Gastroesophageal sphincter (tissue), 4 donors: Measurements from ENCODE around the gene NFASC. TPM values are rescaled to one million over a fixed set of nuclear protein-coding genes. Genes with fewer than 3 reads are reported as not detected.
A peak's percentile ranks its signal among the peaks of the same experiment; 100 is the strongest.

Experiments used
- ATAC-seq: fragments of 150-250 bp; one replicate; pipeline ENCODE4 v1.9.1; 2016; ENCODE audit warnings: mild to moderate bottlenecking, moderate library complexity
- H3K27ac ChIP-seq, 4 donors: fragments of 200-600 bp; sonication (generic) in 3 of 4; 1 replicate in 3 of 4; 2 replicates in 1 of 4; pipeline ENCODE4 v1.5.1; 2016 to 2019
- H3K27me3 ChIP-seq: fragments of 200-600 bp; sonication (generic); one replicate; pipeline ENCODE4 v1.5.1; 2019
- H3K36me3 ChIP-seq, 2 donors: fragments of 200-600 bp; sonication (generic); one replicate each; pipeline ENCODE4 v1.5.1; 2019; ENCODE audit warnings: control low read depth in 1 of 2
- H3K4me1 ChIP-seq, 3 donors: fragments of 200-600 bp; sonication (generic); 1 replicate in 2 of 3; 2 replicates in 1 of 3; pipeline ENCODE4 v1.5.1; 2016 to 2019; ENCODE audit warnings: control low read depth in 2 of 3
- H3K4me3 ChIP-seq, 2 donors: fragments of 200-600 bp; sonication (generic); one replicate each; pipeline ENCODE4 v1.5.1; 2019; ENCODE audit warnings: mild to moderate bottlenecking in 1 of 2, moderate library complexity in 1 of 2
- H3K9me3 ChIP-seq, 3 donors: fragments of 200-600 bp; sonication (generic); one replicate each; pipeline ENCODE4 v1.5.1; 2017 to 2019; ENCODE audit warnings: control low read depth in 2 of 3
- CTCF ChIP-seq, 4 experiments: fragments of 200-600 bp in 2 of 4; fragments of 450-650 bp in 2 of 4; sonication (generic) in 1 of 4; IDR thresholded peaks; one replicate each; pipeline ENCODE4 v1.5.1; 2017 to 2019; ENCODE audit warnings: antibody characterized with exemption in 4 of 4, mild to moderate bottlenecking in 2 of 4, moderate library complexity in 2 of 4
- EP300 ChIP-seq: sonication (generic); formaldehyde crosslinking; IDR thresholded peaks from one replicate; pipeline ENCODE4 v1.6.1; 2017; ENCODE audit warnings: antibody characterized with exemption, mild to moderate bottlenecking
- POLR2A ChIP-seq, 2 donors: fragments of 450-650 bp; IDR thresholded peaks; one replicate each; pipeline ENCODE4 v1.6.1; 2017; ENCODE audit warnings: antibody characterized with exemption in 2 of 2, mild to moderate bottlenecking in 2 of 2, moderate library complexity in 1 of 2
- POLR2AphosphoS5 ChIP-seq: sonication (generic); formaldehyde crosslinking; IDR thresholded peaks from one replicate; pipeline ENCODE4 v1.6.1; 2017; ENCODE audit warnings: antibody characterized with exemption
- WGBS, 2 donors: methylation state at CpG; one replicate each; pipeline ENCODE4 v1.1.5; 2018; ENCODE audit warnings: low coverage in 1 of 2; 5-methylcytosine and 5-hydroxymethylcytosine counted together
- total RNA-seq, 4 donors: library from RNA; depleted of rRNA; stranded (reverse); fragments of >200 nt; gene quantifications; one replicate each; pipeline ENCODE4 v1.1.0, GENCODE V29; 2016

Gene NFASC
- total RNA-seq, 4 donors from 2014 or later = 39.0 to 121 (median 54.5) TPM

- no peak for ATAC-seq
- Histone ChIP-seq H3K4me1 (peaks cover 0 to 11% (median 0%) of the 10 kb centered on the region in 3 donors), H3K9me3 (no peaks in the 10 kb centered on the region), H3K4me3 (no peak overlapping the region), H3K27me3 (no peaks in the 10 kb centered on the region), H3K27ac (no peak overlapping the region), H3K36me3 (peaks cover 0 to 6% of the 10 kb centered on the region in 2 donors)
- TF ChIP-seq POLR2A (IDR thresholded peaks at IDR 0.05) = no peak
- TF ChIP-seq CTCF (IDR thresholded peaks at IDR 0.05) = no peak
- no peak for TF ChIP-seq EP300
- no peak for TF ChIP-seq POLR2AphosphoS5
- WGBS, 2 donors = no CpG with 5 or more reads among the region's 14 CpGs
Observed at GRCh38 chr1:205061227-205061626, 190.6 kb downstream of the NFASC start.

GRCh38 chr1:205061665-205062069 is 191.0 kb downstream of the NFASC start:
- H3K27ac ChIP-seq = no peak overlapping the region
- H3K36me3 ChIP-seq = peaks cover 0 to 6% of the 10 kb centered on the region in 2 donors
- TF ChIP-seq CTCF (IDR thresholded peaks at IDR 0.05) (peak in 3 of 4 experiments; percentile 70 to 89 (median 78)), EP300 (no peak), POLR2A (IDR thresholded peaks at IDR 0.05) (no peak)
- no peaks in the 10 kb centered on the region for H3K27me3 ChIP-seq
- H3K4me3 ChIP-seq = no peak overlapping the region
- ATAC-seq = peak; percentile 43
- H3K9me3 ChIP-seq = no peaks in the 10 kb centered on the region
- peaks cover 0 to 11% (median 0%) of the 10 kb centered on the region in 3 donors for H3K4me1 ChIP-seq
- WGBS, 2 donors = 0% methylated on average over 1 to 4 of the region's 13 CpGs

- no peaks in the 10 kb centered on the region for H3K27me3 ChIP-seq
- TF ChIP-seq EP300 = no peak
- TF ChIP-seq POLR2A (IDR thresholded peaks at IDR 0.05) = no peak
- TF ChIP-seq POLR2AphosphoS5 = no peak
- no peak for TF ChIP-seq CTCF (IDR thresholded peaks at IDR 0.05)
- H3K27ac ChIP-seq = no peak overlapping the region
- H3K36me3 ChIP-seq = peaks cover 0 to 6% of the 10 kb centered on the region in 2 donors
- H3K4me1 ChIP-seq = peaks cover 0 to 11% (median 0%) of the 10 kb centered on the region in 3 donors
- no peaks in the 10 kb centered on the region for H3K9me3 ChIP-seq
- no CpG with 5 or more reads among the region's 8 CpGs for WGBS, 2 donors
- H3K4me3 ChIP-seq = no peak overlapping the region
- no peak for ATAC-seq
Observed at GRCh38 chr1:205062319-205062718, 191.7 kb downstream of the NFASC start.

- Histone ChIP-seq H3K27me3 (no peaks in the 10 kb centered on the region), H3K4me1 (peaks cover 0 to 11% (median 0%) of the 10 kb centered on the region in 3 donors), H3K4me3 (no peak overlapping the region), H3K9me3 (no peaks in the 10 kb centered on the region), H3K27ac (no peak overlapping the region), H3K36me3 (peaks cover 0 to 6% of the 10 kb centered on the region in 2 donors)
- WGBS, 2 donors = 100% methylated on average over 2 to 3 of the region's 3 CpGs
- TF ChIP-seq CTCF (IDR thresholded peaks at IDR 0.05) (no peak), EP300 (no peak), POLR2AphosphoS5 (no peak), POLR2A (IDR thresholded peaks at IDR 0.05) (no peak)
- no peak for ATAC-seq
Observed at GRCh38 chr1:205062895-205063294, 192.2 kb downstream of the NFASC start.

GRCh38 chr1:205064301-205064700 is 193.6 kb downstream of the NFASC start:
- H3K9me3 ChIP-seq = no peaks in the 10 kb centered on the region
- H3K27me3 ChIP-seq = no peaks in the 10 kb centered on the region
- no peak for TF ChIP-seq CTCF (IDR thresholded peaks at IDR 0.05)
- no peak for TF ChIP-seq EP300
- TF ChIP-seq POLR2AphosphoS5 = no peak
- no peak for TF ChIP-seq POLR2A (IDR thresholded peaks at IDR 0.05)
- peaks cover 0 to 6% of the 10 kb centered on the region in 2 donors for H3K36me3 ChIP-seq
- ATAC-seq = no peak
- no peak overlapping the region for H3K27ac ChIP-seq
- 88% methylated on average over 10 of the region's 11 CpGs; no CpG with 5 or more reads in 1 of the 2 donors for WGBS, 2 donors
- H3K4me1 ChIP-seq = peaks cover 0 to 24% (median 0%) of the 10 kb centered on the region in 3 donors
- no peak overlapping the region for H3K4me3 ChIP-seq
